HFFc6 (cell line): Measurements from ENCODE around the gene ABI3BP. TPM values are rescaled to one million over a fixed set of nuclear protein-coding genes. Genes with fewer than 3 reads are reported as not detected.

Experiments used
- DNase-seq: peaks from one replicate; pipeline ENCODE4 v3.0.0-alpha.2; 2018
- H3K27ac Mint-ChIP-seq: 2 replicates; pipeline ENCODE4 v1.8.0; 2020; ENCODE audit warnings: mild to moderate bottlenecking, mixed read lengths
- H3K27me3 Mint-ChIP-seq: 2 replicates; pipeline ENCODE4 v1.8.0; 2021; ENCODE audit warnings: mild to moderate bottlenecking, moderate library complexity, mixed read lengths; ENCODE audit not compliant: insufficient read depth
- H3K36me3 Mint-ChIP-seq: 2 replicates; pipeline ENCODE4 v1.8.0; 2021; ENCODE audit warnings: low read depth, mixed read lengths
- H3K4me1 Mint-ChIP-seq: 2 replicates; pipeline ENCODE4 v1.8.0; 2020; ENCODE audit warnings: low read depth, mixed read lengths
- H3K4me3 Mint-ChIP-seq: 2 replicates; pipeline ENCODE4 v1.8.0; 2020; ENCODE audit warnings: mild to moderate bottlenecking, moderate library complexity, mixed read lengths
- H3K9me3 Mint-ChIP-seq: 2 replicates; pipeline ENCODE4 v1.8.0; 2020; ENCODE audit warnings: mild to moderate bottlenecking, mixed read lengths
- CTCF ChIP-seq: fragments of 200-600 bp; sonication (generic); IDR thresholded peaks from 2 replicates; pipeline ENCODE4 v1.5.0; 2021; ENCODE audit warnings: antibody characterized with exemption, mild to moderate bottlenecking
- total RNA-seq, 6 experiments: library from RNA; stranded (reverse); fragmentation: NEBNext Ultra II Directional; extraction: Animal tissue kit (Norgen Biotek cat#: 25700); gene quantifications; 2 replicates in 1 of 6; 3 replicates in 5 of 6; pipeline ENCODE4 v1.2.3, GENCODE V29; 2021

Gene ABI3BP
- total RNA-seq, 6 experiments from 2014 or later = 12.4 to 27.8 (median 24.6) TPM

- Mint-ChIP-seq H3K9me3 (no peaks in the 10 kb centered on the region), H3K27me3 (no peaks in the 10 kb centered on the region), H3K4me1 (peaks cover 26% of the 10 kb centered on the region), H3K36me3 (peaks cover 31% of the 10 kb centered on the region), H3K4me3 (no peak overlapping the region), H3K27ac (no peak overlapping the region)
- no peak for TF ChIP-seq CTCF
- DNase-seq = no peak
These were observed 267.2 kb downstream of the ABI3BP start for GRCh38 chr3:100725935-100726513.

- no peak overlapping the region for H3K27ac Mint-ChIP-seq
- H3K27me3 Mint-ChIP-seq = no peaks in the 10 kb centered on the region
- TF ChIP-seq CTCF = no peak
- DNase-seq = no peak
- H3K36me3 Mint-ChIP-seq = peaks cover 30% of the 10 kb centered on the region
- H3K9me3 Mint-ChIP-seq = no peaks in the 10 kb centered on the region
- H3K4me3 Mint-ChIP-seq = no peak overlapping the region
- peaks cover 36% of the 10 kb centered on the region for H3K4me1 Mint-ChIP-seq
These were observed 272.8 kb downstream of the ABI3BP start for GRCh38 chr3:100720426-100720825.

- H3K4me3 Mint-ChIP-seq = peak overlapping the region; percentile 44
- H3K9me3 Mint-ChIP-seq = no peaks in the 10 kb centered on the region
- peaks cover 38% of the 10 kb centered on the region for H3K36me3 Mint-ChIP-seq
These were observed 274.1 kb downstream of the ABI3BP start for GRCh38 chr3:100719136-100719535.

GRCh38 chr3:100717637-100718487 lies 275.4 kb downstream of the ABI3BP start:
- Mint-ChIP-seq H3K4me3 (no peak overlapping the region), H3K9me3 (no peaks in the 10 kb centered on the region), H3K27ac (no peak overlapping the region), H3K27me3 (no peaks in the 10 kb centered on the region), H3K4me1 (peaks cover 52% of the 10 kb centered on the region), H3K36me3 (peaks cover 46% of the 10 kb centered on the region)
- DNase-seq = no peak
- TF ChIP-seq CTCF = no peak

More at GRCh38 chr3:100719136-100719535, 274.1 kb downstream of the ABI3BP start:
- H3K27me3 Mint-ChIP-seq = no peaks in the 10 kb centered on the region
- TF ChIP-seq CTCF = no peak
- DNase-seq = peak; percentile 39
- peak overlapping the region; percentile 53 for H3K27ac Mint-ChIP-seq
- peaks cover 43% of the 10 kb centered on the region for H3K4me1 Mint-ChIP-seq

- H3K4me1 Mint-ChIP-seq = peaks cover 60% of the 10 kb centered on the region
- peaks cover 45% of the 10 kb centered on the region for H3K36me3 Mint-ChIP-seq
- peak overlapping the region; percentile 3; the same call in 1 of the 2 replicates for H3K27ac Mint-ChIP-seq
- H3K27me3 Mint-ChIP-seq = no peaks in the 10 kb centered on the region
- no peaks in the 10 kb centered on the region for H3K9me3 Mint-ChIP-seq
- no peak for DNase-seq
- H3K4me3 Mint-ChIP-seq = no peak overlapping the region
- TF ChIP-seq CTCF = no peak
These were observed 276.2 kb downstream of the ABI3BP start for GRCh38 chr3:100717063-100717462.
